Measurements from ENCODE around the gene MAN1B1.
A peak's percentile ranks its signal among the peaks of the same experiment; 100 is the strongest.

MAN1B1 gene

GRCh38 chr9:137071282-137071681, 15.5 kb upstream of the MAN1B1 start:
- Histone ChIP-seq H2AK5ac (ENCODE audit: low read length) (no peak overlapping the region), H3K18ac (ENCODE audit: low read length) (no peak overlapping the region), H3K4me1 (ENCODE audit: control insufficient read depth in 1 of 2, insufficient read depth in 2 of 2, low read length in 2 of 2) (peaks cover 10 to 18% of the 10 kb centered on the region in 2 experiments), H3K23ac (ENCODE audit: low read length) (no peak overlapping the region), H3K9ac (ENCODE audit: low read length) (no peak overlapping the region), H3K4ac (ENCODE audit: low read depth, low read length) (no peak overlapping the region), H4K91ac (ENCODE audit: low read depth, low read length) (peak overlapping the region; percentile 7), H3K9me3 (ENCODE audit: insufficient read depth, low read depth, low read length) (no peaks in the 10 kb centered on the region), H3K4me3 (ENCODE audit: low read depth, low read length) (no peak overlapping the region), H3K14ac (ENCODE audit: low read length) (no peak overlapping the region), H3K36me3 (ENCODE audit: control insufficient read depth in 1 of 2, insufficient read depth in 2 of 2, low read length in 2 of 2) (no peaks in the 10 kb centered on the region), H2BK12ac (ENCODE audit: low read length) (peak overlapping the region; percentile 14), H4K12ac (ENCODE audit: low read depth, low read length) (no peak overlapping the region), H3K79me1 (ENCODE audit: low read length) (peaks cover 2% of the 10 kb centered on the region), H2BK5ac (ENCODE audit: low read depth, low read length, poor library complexity) (no peak overlapping the region), H3K79me2 (ENCODE audit: control insufficient read depth, insufficient read depth, low read length, poor library complexity) (no peaks in the 10 kb centered on the region), H3K4me2 (ENCODE audit: low read length) (no peak overlapping the region), H2AFZ (ENCODE audit: insufficient read depth, low read length, poor library complexity) (no peak overlapping the region), H3K27ac (ENCODE audit: low read depth, low read length) (no peak overlapping the region), H2BK120ac (ENCODE audit: insufficient read depth, low read length, poor library complexity) (no peak overlapping the region), H4K8ac (ENCODE audit: low read depth, low read length) (peak overlapping the region; percentile 57), H3K27me3 (ENCODE audit: insufficient read depth, low read length) (no peaks in the 10 kb centered on the region)
- WGBS (ENCODE audit: extremely low coverage, insufficient coverage, insufficient read length): no CpG with 5 or more reads among the region's 2 CpGs
- no peak for DNase-seq

GRCh38 chr9:137073992-137074399, 12.8 kb upstream of the MAN1B1 start:
- H4K12ac ChIP-seq (ENCODE audit: low read depth, low read length): no peak overlapping the region
- H3K27ac ChIP-seq (ENCODE audit: low read depth, low read length): no peak overlapping the region
- H2BK5ac ChIP-seq (ENCODE audit: low read depth, low read length, poor library complexity): no peak overlapping the region
- no peak overlapping the region for H4K91ac ChIP-seq (ENCODE audit: low read depth, low read length)
- no peak overlapping the region for H2BK12ac ChIP-seq (ENCODE audit: low read length)
- no peak overlapping the region for H3K23ac ChIP-seq (ENCODE audit: low read length)
- no CpG with 5 or more reads among the region's 8 CpGs for WGBS (ENCODE audit: extremely low coverage, insufficient coverage, insufficient read length)
- H3K18ac ChIP-seq (ENCODE audit: low read length): no peak overlapping the region
- no peak overlapping the region for H3K4me2 ChIP-seq (ENCODE audit: low read length)
- peaks cover 22% of the 10 kb centered on the region for H3K27me3 ChIP-seq (ENCODE audit: insufficient read depth, low read length)
- no peak overlapping the region for H4K8ac ChIP-seq (ENCODE audit: low read depth, low read length)
- no peak overlapping the region for H2AFZ ChIP-seq (ENCODE audit: insufficient read depth, low read length, poor library complexity)
- H2AK5ac ChIP-seq (ENCODE audit: low read length): no peak overlapping the region
- H3K4me1 ChIP-seq (ENCODE audit: control insufficient read depth in 1 of 2, insufficient read depth in 2 of 2, low read length in 2 of 2): peaks cover 23 to 26% of the 10 kb centered on the region in 2 experiments
- H3K4ac ChIP-seq (ENCODE audit: low read depth, low read length): no peak overlapping the region
- H3K79me2 ChIP-seq (ENCODE audit: control insufficient read depth, insufficient read depth, low read length, poor library complexity): no peaks in the 10 kb centered on the region
- H3K14ac ChIP-seq (ENCODE audit: low read length): no peak overlapping the region
- peaks cover 5% of the 10 kb centered on the region for H3K79me1 ChIP-seq (ENCODE audit: low read length)
- no peak for DNase-seq
- no peaks in the 10 kb centered on the region for H3K36me3 ChIP-seq (ENCODE audit: control insufficient read depth in 1 of 2, insufficient read depth in 2 of 2, low read length in 2 of 2)
- H3K4me3 ChIP-seq (ENCODE audit: low read depth, low read length): no peak overlapping the region
- H3K9ac ChIP-seq (ENCODE audit: low read length): no peak overlapping the region
- no peak overlapping the region for H2BK120ac ChIP-seq (ENCODE audit: insufficient read depth, low read length, poor library complexity)
- H3K9me3 ChIP-seq (ENCODE audit: insufficient read depth, low read depth, low read length): peaks cover 6% of the 10 kb centered on the region

GRCh38 chr9:137074657-137075274, 12.0 kb upstream of the MAN1B1 start:
- peaks cover 5% of the 10 kb centered on the region for H3K79me1 ChIP-seq (ENCODE audit: low read length)
- H2AFZ ChIP-seq (ENCODE audit: insufficient read depth, low read length, poor library complexity): no peak overlapping the region
- no peak overlapping the region for H4K91ac ChIP-seq (ENCODE audit: low read depth, low read length)
- peaks cover 22% of the 10 kb centered on the region for H3K27me3 ChIP-seq (ENCODE audit: insufficient read depth, low read length)
- H3K27ac ChIP-seq (ENCODE audit: low read depth, low read length): no peak overlapping the region
- H3K14ac ChIP-seq (ENCODE audit: low read length): no peak overlapping the region
- H3K4me1 ChIP-seq (ENCODE audit: control insufficient read depth in 1 of 2, insufficient read depth in 2 of 2, low read length in 2 of 2): peaks cover 17 to 21% of the 10 kb centered on the region in 2 experiments
- no peak overlapping the region for H2BK120ac ChIP-seq (ENCODE audit: insufficient read depth, low read length, poor library complexity)
- no peak overlapping the region for H2BK5ac ChIP-seq (ENCODE audit: low read depth, low read length, poor library complexity)
- peaks cover 6% of the 10 kb centered on the region for H3K9me3 ChIP-seq (ENCODE audit: insufficient read depth, low read depth, low read length)
- H3K23ac ChIP-seq (ENCODE audit: low read length): no peak overlapping the region
- H4K12ac ChIP-seq (ENCODE audit: low read depth, low read length): no peak overlapping the region
- H2AK5ac ChIP-seq (ENCODE audit: low read length): no peak overlapping the region
- H3K4ac ChIP-seq (ENCODE audit: low read depth, low read length): no peak overlapping the region
- H3K79me2 ChIP-seq (ENCODE audit: control insufficient read depth, insufficient read depth, low read length, poor library complexity): no peaks in the 10 kb centered on the region
- H3K18ac ChIP-seq (ENCODE audit: low read length): no peak overlapping the region
- no peak overlapping the region for H3K4me2 ChIP-seq (ENCODE audit: low read length)
- no peak overlapping the region for H2BK12ac ChIP-seq (ENCODE audit: low read length)
- no peak overlapping the region for H3K4me3 ChIP-seq (ENCODE audit: low read depth, low read length)
- H3K9ac ChIP-seq (ENCODE audit: low read length): no peak overlapping the region
- H3K36me3 ChIP-seq (ENCODE audit: control insufficient read depth in 1 of 2, insufficient read depth in 2 of 2, low read length in 2 of 2): peaks cover 0 to 2% of the 10 kb centered on the region in 2 experiments
- DNase-seq: no peak
- WGBS (ENCODE audit: extremely low coverage, insufficient coverage, insufficient read length): no CpG with 5 or more reads among the region's 12 CpGs
- H4K8ac ChIP-seq (ENCODE audit: low read depth, low read length): no peak overlapping the region

GRCh38 chr9:137075275-137075775, 11.5 kb upstream of the MAN1B1 start:
- H2BK120ac ChIP-seq (ENCODE audit: insufficient read depth, low read length, poor library complexity): no peak overlapping the region
- no peak overlapping the region for H2BK5ac ChIP-seq (ENCODE audit: low read depth, low read length, poor library complexity)
- H3K23ac ChIP-seq (ENCODE audit: low read length): no peak overlapping the region
- no peak overlapping the region for H3K4me3 ChIP-seq (ENCODE audit: low read depth, low read length)
- no peak overlapping the region for H4K91ac ChIP-seq (ENCODE audit: low read depth, low read length)
- DNase-seq: no peak
- no peak overlapping the region for H3K4me2 ChIP-seq (ENCODE audit: low read length)
- no peak overlapping the region for H4K12ac ChIP-seq (ENCODE audit: low read depth, low read length)
- no CpG with 5 or more reads among the region's 12 CpGs for WGBS (ENCODE audit: extremely low coverage, insufficient coverage, insufficient read length)
- no peak overlapping the region for H3K4ac ChIP-seq (ENCODE audit: low read depth, low read length)
- H3K14ac ChIP-seq (ENCODE audit: low read length): no peak overlapping the region
- H3K79me1 ChIP-seq (ENCODE audit: low read length): peaks cover 3% of the 10 kb centered on the region
- no peak overlapping the region for H3K27ac ChIP-seq (ENCODE audit: low read depth, low read length)
- peaks cover 22% of the 10 kb centered on the region for H3K27me3 ChIP-seq (ENCODE audit: insufficient read depth, low read length)
- H3K18ac ChIP-seq (ENCODE audit: low read length): no peak overlapping the region
- no peak overlapping the region for H2AFZ ChIP-seq (ENCODE audit: insufficient read depth, low read length, poor library complexity)
- H3K9ac ChIP-seq (ENCODE audit: low read length): no peak overlapping the region
- peaks cover 6% of the 10 kb centered on the region for H3K9me3 ChIP-seq (ENCODE audit: insufficient read depth, low read depth, low read length)
- no peak overlapping the region for H2BK12ac ChIP-seq (ENCODE audit: low read length)
- no peak overlapping the region for H2AK5ac ChIP-seq (ENCODE audit: low read length)
- H3K4me1 ChIP-seq (ENCODE audit: control insufficient read depth in 1 of 2, insufficient read depth in 2 of 2, low read length in 2 of 2): peaks cover 16 to 17% of the 10 kb centered on the region in 2 experiments
- no peaks in the 10 kb centered on the region for H3K79me2 ChIP-seq (ENCODE audit: control insufficient read depth, insufficient read depth, low read length, poor library complexity)
- peaks cover 0 to 2% of the 10 kb centered on the region in 2 experiments for H3K36me3 ChIP-seq (ENCODE audit: control insufficient read depth in 1 of 2, insufficient read depth in 2 of 2, low read length in 2 of 2)
- H4K8ac ChIP-seq (ENCODE audit: low read depth, low read length): no peak overlapping the region

Data from trophoblast cell (in vitro differentiated cells and primary cell).